ENCODE measurements around the gene DAPK2.

The DAPK2 gene

DNA sequence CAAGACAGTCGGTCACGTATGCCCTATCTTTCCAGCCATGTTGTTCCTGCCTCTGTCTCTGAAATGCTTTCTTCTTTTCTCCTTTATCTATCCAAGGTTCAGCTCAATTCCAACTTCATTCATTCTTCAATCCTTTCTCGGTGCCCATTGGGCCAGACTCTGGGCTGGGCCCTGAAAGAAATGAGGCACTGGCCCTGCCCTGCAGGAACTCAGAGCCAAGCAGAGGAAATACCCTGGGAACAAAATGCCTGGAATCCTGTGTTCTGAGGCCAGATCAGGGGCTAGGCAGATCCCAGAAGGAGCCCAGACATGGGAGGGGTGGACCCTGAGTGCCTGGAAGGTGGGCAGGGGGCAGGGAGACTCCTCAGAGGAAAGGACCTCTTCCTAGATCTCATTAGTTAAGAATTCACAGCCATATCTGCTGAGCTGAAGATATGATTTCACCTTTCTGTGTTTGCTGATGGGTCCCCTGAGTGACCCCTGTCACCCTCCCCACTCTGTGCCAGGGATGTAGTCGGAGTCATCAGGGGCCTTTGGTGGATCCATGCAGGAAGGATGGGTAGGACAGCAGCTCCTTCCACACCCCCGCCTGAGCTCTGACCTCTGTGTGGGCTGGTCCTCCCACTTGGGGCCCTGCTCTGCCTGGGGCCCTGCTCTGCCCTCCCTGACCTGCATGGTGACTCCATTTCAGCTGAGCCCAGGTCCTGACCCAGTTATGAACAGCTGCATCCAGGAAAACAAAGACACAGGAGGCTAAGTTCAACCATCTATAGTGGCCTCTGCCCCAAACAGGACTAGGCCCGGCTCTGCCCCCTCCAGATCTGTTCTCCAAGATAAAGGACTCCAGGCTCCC is 5.3 kb upstream of the DAPK2 start:
- Histone ChIP-seq H3K9ac (ENCODE audit: low read depth, low read length) (no peak overlapping the region), H3K4me1 (ENCODE audit: control insufficient read depth, insufficient read depth, low read length) (peaks cover 4% of the 10 kb centered on the region), H3K4me3 (ENCODE audit: low read length) (no peak overlapping the region), H3K36me3 (ENCODE audit: insufficient read depth, low read length) (no peaks in the 10 kb centered on the region), H3K4me2 (ENCODE audit: low read length) (no peak overlapping the region), H3K9me3 (replicated peaks; ENCODE audit: low read length) (no peaks in the 10 kb centered on the region), H3K27me3 (ENCODE audit: control insufficient read depth, insufficient read depth, low read length) (peaks cover 15% of the 10 kb centered on the region)

DNA sequence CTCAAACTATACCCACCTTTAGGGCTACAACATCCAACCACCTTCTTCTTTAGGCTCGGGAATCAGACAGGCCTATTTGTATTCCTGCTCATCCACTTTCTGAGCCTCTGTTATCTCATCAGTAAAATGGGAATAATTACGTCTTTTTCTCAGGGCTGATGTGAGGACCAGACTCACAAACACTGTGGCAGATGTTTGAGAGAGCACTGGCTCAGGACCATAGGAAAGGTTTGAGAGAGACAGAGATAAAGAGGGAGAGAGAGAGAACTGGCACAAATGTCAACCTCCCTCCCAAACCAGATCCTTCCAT is 4.8 kb upstream of the DAPK2 start:
- H3K9ac ChIP-seq (ENCODE audit: low read depth, low read length): no peak overlapping the region
- H3K36me3 ChIP-seq (ENCODE audit: insufficient read depth, low read length): no peaks in the 10 kb centered on the region
- H3K4me2 ChIP-seq (ENCODE audit: low read length): no peak overlapping the region
- H3K4me1 ChIP-seq (ENCODE audit: control insufficient read depth, insufficient read depth, low read length): peaks cover 6% of the 10 kb centered on the region
- H3K4me3 ChIP-seq (ENCODE audit: low read length): no peak overlapping the region
- no peaks in the 10 kb centered on the region for H3K9me3 ChIP-seq (replicated peaks; ENCODE audit: low read length)
- peaks cover 15% of the 10 kb centered on the region for H3K27me3 ChIP-seq (ENCODE audit: control insufficient read depth, insufficient read depth, low read length)

DNA sequence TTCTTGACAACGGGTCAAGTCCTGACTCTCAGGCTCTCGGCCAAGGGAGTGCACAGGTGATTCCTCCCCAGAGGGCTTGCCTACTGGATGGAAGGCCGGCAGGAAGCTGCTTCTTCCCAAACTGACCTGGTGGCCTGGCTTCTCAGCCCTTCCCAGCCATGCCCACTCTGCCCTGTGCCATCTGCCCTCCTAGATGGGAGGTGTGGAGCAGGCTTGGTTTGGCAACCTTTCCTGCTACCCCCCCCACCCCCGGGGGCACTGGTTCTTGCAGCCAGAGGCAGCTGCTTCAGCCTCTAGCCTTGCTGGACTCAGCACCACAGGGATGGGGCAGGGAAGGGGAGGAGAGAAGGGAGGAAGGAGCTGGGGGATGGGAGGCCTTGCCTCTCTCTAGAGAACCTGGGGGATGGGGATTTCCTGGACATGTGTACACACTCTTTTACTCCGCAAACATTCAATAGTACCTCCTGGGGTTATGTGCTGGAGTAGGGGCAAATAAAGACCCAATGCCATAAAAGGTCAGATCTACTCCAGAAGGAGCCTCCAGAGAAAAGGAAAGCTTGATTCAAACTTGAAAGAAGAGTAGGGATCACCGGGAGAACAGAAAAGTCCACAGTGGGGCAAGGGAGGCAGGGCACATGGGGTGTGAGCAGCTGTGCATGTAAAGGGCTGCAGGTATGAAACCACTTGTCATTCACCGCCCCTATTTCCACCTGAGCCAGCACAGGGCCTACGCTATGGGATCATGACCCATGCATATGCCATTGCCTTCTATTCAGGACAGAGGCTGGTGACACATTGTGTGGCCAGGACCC is 4.2 kb upstream of the DAPK2 start:
- H3K4me2 ChIP-seq (ENCODE audit: low read length): no peak overlapping the region

DNA sequence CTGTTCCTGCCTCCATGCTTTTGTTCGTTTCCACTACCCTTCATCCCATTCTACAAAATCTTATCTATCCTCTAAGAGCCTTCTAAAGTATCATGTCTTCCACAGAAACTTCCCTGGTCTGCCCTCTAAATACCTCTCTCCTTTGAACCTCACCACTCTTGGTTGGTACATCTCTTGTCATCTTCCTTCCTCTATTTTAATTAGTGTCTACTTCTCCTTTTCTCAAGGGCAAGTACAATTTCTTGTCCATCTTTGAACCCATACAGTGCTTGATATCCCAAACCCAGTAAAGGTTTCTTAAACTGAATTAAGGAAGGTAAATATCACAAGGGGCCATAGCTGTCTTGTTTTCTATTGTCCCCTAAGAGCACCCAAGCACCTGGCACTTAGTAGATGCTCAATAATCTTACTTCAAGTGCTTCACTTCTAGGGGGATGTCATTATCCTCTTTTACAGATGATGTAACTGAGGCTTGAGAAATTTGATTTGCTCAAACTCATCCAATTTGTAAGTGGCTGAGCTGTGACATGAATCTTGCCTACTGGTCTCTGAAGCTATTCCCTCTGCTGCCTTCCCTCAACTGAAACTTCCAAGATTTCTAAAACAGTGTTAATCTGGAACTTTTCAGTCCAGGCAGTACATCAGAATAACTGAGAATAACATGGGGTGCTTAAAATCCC is 2.6 kb upstream of the DAPK2 start:
- H3K4me3 ChIP-seq (ENCODE audit: low read length): no peak overlapping the region
- peaks cover 17% of the 10 kb centered on the region for H3K4me1 ChIP-seq (ENCODE audit: control insufficient read depth, insufficient read depth, low read length)
- no peaks in the 10 kb centered on the region for H3K9me3 ChIP-seq (replicated peaks; ENCODE audit: low read length)
- H3K36me3 ChIP-seq (ENCODE audit: insufficient read depth, low read length): no peaks in the 10 kb centered on the region
- peaks cover 15% of the 10 kb centered on the region for H3K27me3 ChIP-seq (ENCODE audit: control insufficient read depth, insufficient read depth, low read length)
- H3K4me2 ChIP-seq (ENCODE audit: low read length): no peak overlapping the region
- H3K9ac ChIP-seq (ENCODE audit: low read depth, low read length): no peak overlapping the region

More for the DNA sequence above, 4.2 kb upstream of the DAPK2 start:
- peaks cover 15% of the 10 kb centered on the region for H3K27me3 ChIP-seq (ENCODE audit: control insufficient read depth, insufficient read depth, low read length)
- no peak overlapping the region for H3K4me3 ChIP-seq (ENCODE audit: low read length)
- peaks cover 10% of the 10 kb centered on the region for H3K4me1 ChIP-seq (ENCODE audit: control insufficient read depth, insufficient read depth, low read length)
- H3K9ac ChIP-seq (ENCODE audit: low read depth, low read length): no peak overlapping the region
- no peaks in the 10 kb centered on the region for H3K36me3 ChIP-seq (ENCODE audit: insufficient read depth, low read length)
- H3K9me3 ChIP-seq (replicated peaks; ENCODE audit: low read length): no peaks in the 10 kb centered on the region

DNA sequence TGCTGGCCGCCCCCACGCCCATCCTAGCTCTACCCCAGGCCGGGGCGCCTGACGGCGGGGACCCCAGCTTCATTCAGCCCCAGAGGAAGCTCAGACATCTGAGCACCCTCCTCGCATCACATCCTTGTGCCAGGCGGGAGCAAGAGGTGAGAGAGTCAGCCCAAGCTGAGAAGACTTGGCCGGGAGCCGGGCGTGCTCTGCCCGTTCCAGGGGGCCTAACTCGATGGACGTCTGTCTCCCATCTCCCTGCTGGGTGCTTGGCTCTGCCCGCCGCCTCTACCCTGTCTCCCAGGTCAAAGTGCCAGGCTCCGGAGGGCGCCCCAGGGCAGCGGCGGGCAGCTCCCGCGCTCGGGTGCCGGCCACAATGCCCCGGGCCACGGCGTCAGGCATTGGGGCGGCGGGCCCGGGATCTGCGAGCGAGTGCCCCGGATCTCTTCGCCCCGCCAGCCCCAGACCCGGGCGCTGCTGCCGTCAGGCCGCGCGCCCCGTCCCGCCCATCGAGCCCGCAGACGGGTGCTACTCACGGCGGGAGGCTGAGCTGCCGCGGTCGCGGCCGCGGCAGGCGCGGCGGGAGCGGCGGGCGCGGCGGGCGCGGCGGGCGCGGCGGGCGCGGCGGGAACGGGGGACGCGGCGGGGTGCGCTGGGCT is 388 bp downstream of the DAPK2 start:
- H3K9me3 ChIP-seq (replicated peaks; ENCODE audit: low read length): no peaks in the 10 kb centered on the region
- peak overlapping the region; percentile 75 for H3K4me3 ChIP-seq (ENCODE audit: low read length)
- peaks cover 27% of the 10 kb centered on the region for H3K27me3 ChIP-seq (ENCODE audit: control insufficient read depth, insufficient read depth, low read length)
- H3K4me2 ChIP-seq (ENCODE audit: low read length): peak overlapping the region; percentile 89
- H3K36me3 ChIP-seq (ENCODE audit: insufficient read depth, low read length): no peaks in the 10 kb centered on the region
- H3K9ac ChIP-seq (ENCODE audit: low read depth, low read length): peak overlapping the region; percentile 74
- peaks cover 17% of the 10 kb centered on the region for H3K4me1 ChIP-seq (ENCODE audit: control insufficient read depth, insufficient read depth, low read length)

DNA sequence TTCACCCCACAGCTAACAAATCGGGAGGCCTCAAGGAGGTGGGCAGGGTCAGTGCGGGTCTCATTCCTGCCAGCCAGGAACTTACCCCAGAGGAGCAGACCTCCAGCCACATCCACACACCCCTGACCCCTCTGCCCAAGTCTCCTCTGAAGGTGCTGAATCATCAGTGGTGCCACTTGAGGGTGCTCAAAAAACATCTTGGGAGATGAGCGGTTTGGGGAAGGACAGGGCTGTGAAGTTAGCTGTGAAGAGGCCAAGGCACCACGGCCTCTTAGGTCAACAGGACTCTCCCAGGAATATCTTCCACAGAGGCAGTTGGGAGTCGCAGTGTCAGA is 1.2 kb downstream of the DAPK2 start:
- H3K9ac ChIP-seq (ENCODE audit: low read depth, low read length): no peak overlapping the region
- H3K4me1 ChIP-seq (ENCODE audit: control insufficient read depth, insufficient read depth, low read length): peaks cover 17% of the 10 kb centered on the region
- H3K9me3 ChIP-seq (replicated peaks; ENCODE audit: low read length): no peaks in the 10 kb centered on the region
- peaks cover 27% of the 10 kb centered on the region for H3K27me3 ChIP-seq (ENCODE audit: control insufficient read depth, insufficient read depth, low read length)
- peak overlapping the region; percentile 89 for H3K4me2 ChIP-seq (ENCODE audit: low read length)
- no peak overlapping the region for H3K4me3 ChIP-seq (ENCODE audit: low read length)
- H3K36me3 ChIP-seq (ENCODE audit: insufficient read depth, low read length): no peaks in the 10 kb centered on the region

DNA sequence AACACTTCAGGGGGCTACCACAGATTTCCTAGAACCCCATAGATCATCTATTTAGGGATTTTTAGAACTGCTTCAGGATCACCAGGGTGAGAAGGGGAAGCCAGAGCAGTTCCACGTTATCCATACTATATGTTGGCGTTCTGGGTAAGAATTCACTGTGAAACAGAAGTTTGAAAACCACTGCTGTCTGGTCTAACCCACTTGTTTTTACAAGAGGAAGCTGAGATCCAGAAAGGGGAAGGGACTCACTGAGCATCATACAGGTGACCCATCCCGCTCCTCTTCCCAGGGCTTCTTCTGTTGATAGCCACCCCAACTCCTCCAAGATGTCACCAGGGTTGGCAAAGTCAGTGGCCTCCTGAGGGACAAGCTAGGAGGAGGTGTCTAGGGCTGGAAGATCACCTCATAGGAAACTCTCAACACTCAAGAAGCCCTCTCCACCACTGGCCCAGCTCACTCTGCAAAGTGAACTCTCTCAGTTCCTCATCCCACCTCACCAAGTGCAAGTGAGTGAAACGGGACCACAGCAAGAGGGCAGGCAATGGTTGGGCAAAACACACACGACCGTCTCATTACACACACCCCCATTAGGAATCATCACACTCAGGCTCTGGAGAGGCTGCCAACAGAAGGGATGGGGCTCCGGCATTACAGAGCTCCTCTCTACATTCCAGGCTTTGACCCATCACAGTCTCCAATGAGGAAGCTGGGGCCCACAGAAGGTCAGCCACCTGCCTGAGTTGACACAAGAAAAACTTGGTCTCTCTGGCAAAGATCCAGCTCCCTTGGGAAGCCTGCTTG is 1.8 kb downstream of the DAPK2 start:
- H3K9ac ChIP-seq (ENCODE audit: low read depth, low read length): no peak overlapping the region

DNA sequence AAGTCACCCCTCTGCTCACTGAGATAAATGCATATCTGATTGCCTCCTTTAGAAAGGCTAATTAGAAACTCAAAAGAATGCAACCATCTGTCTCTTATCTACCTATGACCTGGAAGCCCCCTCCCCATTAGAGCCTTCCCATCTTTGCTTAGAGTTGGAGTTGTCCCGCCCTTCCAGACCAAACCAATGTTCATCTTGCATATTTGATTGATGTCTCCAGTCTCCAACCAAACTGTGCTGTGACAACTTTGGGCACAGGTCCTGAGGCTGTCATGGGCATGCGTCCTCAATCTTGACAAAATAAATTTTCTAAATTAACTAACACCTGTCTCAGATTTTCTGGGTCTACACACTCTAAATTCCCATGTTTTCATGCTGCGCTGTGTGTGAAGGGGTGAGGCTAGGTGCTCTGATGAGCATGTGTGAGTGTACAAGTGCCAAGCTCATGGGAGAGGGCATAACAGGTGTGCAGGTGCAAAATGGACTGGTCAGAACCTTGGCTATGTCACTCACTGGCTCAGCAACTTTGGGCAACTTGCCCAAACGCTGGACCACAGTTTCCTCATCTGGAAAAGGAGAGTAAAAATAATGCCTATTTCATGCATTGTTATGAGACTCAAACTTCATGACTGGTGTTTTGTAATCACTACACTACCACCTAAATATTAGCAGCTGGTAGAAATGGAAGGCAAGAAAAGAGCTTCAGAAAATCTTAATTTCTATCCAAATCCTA is 7.2 kb downstream of the DAPK2 start:
- Histone ChIP-seq H3K4me3 (ENCODE audit: low read length) (no peak overlapping the region), H3K9me3 (replicated peaks; ENCODE audit: low read length) (no peaks in the 10 kb centered on the region), H3K9ac (ENCODE audit: low read depth, low read length) (no peak overlapping the region), H3K4me2 (ENCODE audit: low read length) (no peak overlapping the region), H3K36me3 (ENCODE audit: insufficient read depth, low read length) (no peaks in the 10 kb centered on the region), H3K4me1 (ENCODE audit: control insufficient read depth, insufficient read depth, low read length) (no peaks in the 10 kb centered on the region), H3K27me3 (ENCODE audit: control insufficient read depth, insufficient read depth, low read length) (peaks cover 12% of the 10 kb centered on the region)

More for the DNA sequence above, 1.8 kb downstream of the DAPK2 start:
- H3K4me3 ChIP-seq (ENCODE audit: low read length): no peak overlapping the region
- no peaks in the 10 kb centered on the region for H3K9me3 ChIP-seq (replicated peaks; ENCODE audit: low read length)
- H3K36me3 ChIP-seq (ENCODE audit: insufficient read depth, low read length): no peaks in the 10 kb centered on the region
- H3K27me3 ChIP-seq (ENCODE audit: control insufficient read depth, insufficient read depth, low read length): peaks cover 24% of the 10 kb centered on the region
- H3K4me2 ChIP-seq (ENCODE audit: low read length): no peak overlapping the region
- peaks cover 17% of the 10 kb centered on the region for H3K4me1 ChIP-seq (ENCODE audit: control insufficient read depth, insufficient read depth, low read length)

DNA sequence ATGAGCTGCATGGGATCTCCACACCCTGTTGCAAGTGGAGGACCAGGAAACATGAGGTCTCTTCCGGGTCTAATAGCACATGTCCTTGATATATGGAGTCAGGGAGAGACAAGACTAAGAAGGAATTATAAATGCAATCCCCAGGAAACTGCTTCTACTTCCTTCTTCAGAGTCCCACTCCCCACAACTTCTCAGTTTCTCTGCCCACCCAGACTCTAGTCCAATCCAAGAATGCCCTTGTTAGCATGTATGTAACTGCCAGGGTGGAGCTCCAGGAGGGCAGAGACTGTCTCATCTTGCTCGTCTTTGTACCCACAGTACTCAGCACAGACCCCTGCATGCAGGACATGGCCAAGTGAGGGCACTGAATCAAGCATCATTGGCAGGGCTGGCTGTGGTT is 8.3 kb downstream of the DAPK2 start:
- Histone ChIP-seq H3K4me2 (ENCODE audit: low read length) (no peak overlapping the region), H3K36me3 (ENCODE audit: insufficient read depth, low read length) (no peaks in the 10 kb centered on the region), H3K9me3 (replicated peaks; ENCODE audit: low read length) (no peaks in the 10 kb centered on the region), H3K4me3 (ENCODE audit: low read length) (no peak overlapping the region), H3K4me1 (ENCODE audit: control insufficient read depth, insufficient read depth, low read length) (no peaks in the 10 kb centered on the region), H3K9ac (ENCODE audit: low read depth, low read length) (no peak overlapping the region), H3K27me3 (ENCODE audit: control insufficient read depth, insufficient read depth, low read length) (peaks cover 5% of the 10 kb centered on the region)

DNA sequence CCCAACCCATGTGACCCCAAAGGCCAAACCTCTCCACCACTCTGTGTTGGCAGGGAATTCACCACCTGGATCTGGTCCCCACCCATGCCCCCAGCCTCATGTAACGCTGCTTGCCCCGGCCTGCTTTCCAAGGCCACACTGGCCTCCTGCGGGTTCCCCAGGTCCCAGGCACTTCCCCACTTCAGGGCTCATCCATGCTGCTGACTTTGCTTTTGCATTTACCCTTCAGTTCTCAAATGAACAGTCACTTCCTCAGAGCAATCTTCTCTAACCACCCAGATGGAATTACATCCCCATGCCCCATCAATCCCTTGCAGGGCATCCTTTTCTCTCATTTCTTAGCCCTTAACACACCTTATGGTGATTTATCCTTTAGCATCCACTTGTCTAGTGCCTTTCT is 9.2 kb downstream of the DAPK2 start:
- Histone ChIP-seq H3K36me3 (ENCODE audit: insufficient read depth, low read length) (no peaks in the 10 kb centered on the region), H3K27me3 (ENCODE audit: control insufficient read depth, insufficient read depth, low read length) (peaks cover 5% of the 10 kb centered on the region), H3K4me1 (ENCODE audit: control insufficient read depth, insufficient read depth, low read length) (no peaks in the 10 kb centered on the region), H3K4me2 (ENCODE audit: low read length) (no peak overlapping the region), H3K9me3 (replicated peaks; ENCODE audit: low read length) (no peaks in the 10 kb centered on the region), H3K4me3 (ENCODE audit: low read length) (no peak overlapping the region), H3K9ac (ENCODE audit: low read depth, low read length) (no peak overlapping the region)

Measured in skeletal muscle satellite cell (primary cell).